GM19452 (cell line): ENCODE measurements around the gene MCCC1.
A peak's percentile ranks its signal among the peaks of the same experiment; 100 is the strongest.

ENCODE experiments used
- ATAC-seq: cut with Tn5 transposase; IDR thresholded peaks from one replicate; pipeline ENCODE4 v1.9.1; 2021; ENCODE audit not compliant: unreplicated experiment

The MCCC1 gene

DNA sequence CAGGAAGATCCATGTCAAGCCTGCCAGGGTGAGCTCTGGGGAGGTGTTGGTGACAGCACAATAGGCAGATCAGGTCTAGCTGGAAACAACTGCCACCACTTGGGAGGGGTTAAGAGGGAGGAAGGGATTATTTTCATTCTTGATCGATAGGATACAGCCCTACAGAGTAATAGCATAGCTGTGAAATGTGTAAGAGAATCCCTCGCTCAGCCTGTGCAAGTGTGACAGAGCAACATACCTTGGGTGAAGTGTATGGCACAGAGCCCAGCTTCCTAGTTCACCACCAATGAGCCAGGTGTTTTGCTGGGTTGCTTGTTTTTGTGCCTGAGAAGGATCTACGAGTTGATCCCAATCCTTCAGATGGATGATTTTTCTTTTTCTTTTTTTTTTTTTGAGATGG lies 109.7 kb downstream of the MCCC1 start:
- ATAC-seq, result no peak

DNA sequence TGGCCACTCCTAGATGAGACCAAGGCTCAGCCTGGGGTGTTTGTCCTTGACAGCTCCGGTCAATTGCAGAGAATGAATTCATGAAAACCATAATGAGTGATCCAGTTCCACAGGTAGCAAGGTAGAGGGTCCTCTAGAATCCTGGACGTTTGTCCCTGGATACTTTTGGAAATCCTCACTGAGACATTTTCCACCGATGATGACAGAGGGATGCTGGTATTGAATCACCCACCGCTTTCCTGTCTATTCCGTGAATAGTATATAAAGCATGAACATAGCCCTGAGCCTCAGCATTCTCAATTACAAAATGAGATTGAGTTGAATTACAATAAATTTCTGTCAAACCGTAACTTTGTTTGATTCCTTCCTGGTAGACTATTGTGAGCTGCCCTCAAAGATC lies 113.3 kb downstream of the MCCC1 start:
- ATAC-seq, result no peak

DNA sequence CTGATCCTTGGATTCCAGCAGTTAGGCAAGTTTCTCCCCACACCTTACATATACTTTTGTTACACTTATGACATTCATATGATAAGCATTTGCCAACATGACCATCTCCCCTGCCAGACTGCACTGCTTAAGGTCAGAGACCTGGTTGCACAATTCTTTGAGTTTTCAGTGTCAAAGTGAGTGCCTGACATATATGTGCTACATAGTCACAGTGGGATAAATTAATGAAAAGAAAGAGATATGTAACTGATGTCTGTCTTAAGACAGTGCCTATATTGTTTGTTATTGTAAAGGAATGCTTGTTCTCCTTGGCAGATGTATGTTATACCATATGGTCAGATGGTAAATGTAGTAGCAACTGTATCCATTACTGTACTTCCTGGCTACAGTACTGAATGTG lies 115.4 kb downstream of the MCCC1 start:
- ATAC-seq, result no peak

- ATAC-seq, result peak; percentile 1
Observed at GRCh38 chr3:182981038-182981380, 118.3 kb downstream of the MCCC1 start.

GRCh38 chr3:182980204-182981037 lies 118.9 kb downstream of the MCCC1 start, which contains the start of gene DCUN1D1:
Gene DCUN1D1, minus strand, starts transcription at chr3:182980538. Its CDS starts 49 bp downstream, at chr3:182980489.
- peak; percentile 91 for ATAC-seq

GRCh38 chr3:182979674-182980191 lies 119.6 kb downstream of the MCCC1 start:
- ATAC-seq, result no peak

DNA sequence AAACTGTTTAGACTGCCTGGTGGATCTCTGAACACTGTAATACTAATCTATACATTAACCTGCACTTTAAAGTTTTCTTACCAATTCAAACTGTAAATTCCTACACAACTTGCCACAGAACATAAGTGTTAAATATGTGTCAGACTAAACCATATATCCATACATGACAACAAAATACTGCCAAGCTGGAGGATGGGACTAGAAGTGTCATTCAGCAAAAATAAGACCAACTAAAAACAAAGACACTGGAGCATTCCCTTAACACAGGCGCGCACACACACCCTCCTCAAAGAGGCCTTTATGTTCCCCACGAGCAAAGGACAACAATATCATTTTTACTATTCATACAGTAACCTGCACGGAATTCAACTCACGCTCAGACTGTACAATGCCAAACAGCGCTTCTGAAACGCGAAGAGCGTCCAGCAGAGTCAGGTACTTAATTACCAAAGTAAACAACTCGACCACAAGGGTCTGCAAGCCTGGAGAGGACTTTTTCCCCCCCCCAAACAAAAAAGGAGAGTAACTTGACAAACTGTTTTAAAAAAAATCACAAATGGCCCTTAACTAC lies 120.1 kb downstream of the MCCC1 start:
- no peak for ATAC-seq

GRCh38 chr3:182978387-182978786 lies 120.9 kb downstream of the MCCC1 start:
- ATAC-seq, result no peak

GRCh38 chr3:182973047-182973446 lies 126.2 kb downstream of the MCCC1 start:
- no peak for ATAC-seq

GRCh38 chr3:182972387-182972786 lies 126.9 kb downstream of the MCCC1 start:
- no peak for ATAC-seq

DNA sequence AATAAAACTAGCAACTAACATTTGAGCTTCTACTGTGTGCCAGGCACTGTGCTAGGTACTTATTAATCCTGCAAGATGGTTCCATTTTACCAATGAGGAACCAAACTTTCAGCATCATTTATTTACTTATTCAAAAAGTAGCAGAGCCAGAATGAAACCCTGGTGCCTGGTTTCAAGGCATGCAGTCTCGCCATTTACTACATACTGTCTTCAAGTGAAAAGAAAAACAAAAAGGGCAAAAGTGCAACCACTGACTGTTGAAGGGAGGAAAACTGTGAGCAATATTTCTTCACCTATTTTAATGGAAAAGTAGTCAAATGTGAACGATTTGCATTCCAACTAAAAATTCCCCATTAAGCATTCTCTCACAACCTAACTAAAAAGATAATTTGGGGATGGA lies 127.7 kb downstream of the MCCC1 start:
- ATAC-seq, result no peak

DNA sequence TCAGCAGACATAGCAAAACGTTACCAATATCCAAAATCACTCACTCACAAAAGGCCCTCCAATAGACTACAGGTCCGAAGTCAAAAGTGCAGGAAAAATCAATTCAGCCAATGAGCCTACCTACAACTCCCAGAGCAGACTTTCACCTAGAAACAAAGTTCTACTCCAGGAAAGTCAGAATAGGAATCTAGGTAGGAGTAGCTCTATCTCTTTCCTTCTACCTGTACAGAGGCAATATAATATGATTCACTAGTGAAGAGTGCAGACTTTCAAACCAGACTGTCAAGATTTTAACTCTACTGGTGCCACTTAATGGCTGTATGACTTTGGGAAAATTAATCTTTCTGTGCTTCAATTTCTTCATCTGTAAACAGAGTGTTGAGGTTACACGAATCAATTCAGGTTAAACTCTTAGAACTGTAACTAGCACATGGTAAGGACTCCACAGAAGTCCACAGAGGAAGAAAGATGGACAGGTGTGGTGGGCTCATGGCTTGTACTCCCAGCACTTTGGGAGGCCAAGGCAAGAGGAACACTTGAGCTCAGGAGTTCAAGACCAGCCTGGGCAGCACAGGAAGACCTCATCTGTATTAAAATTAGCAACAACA lies 128.4 kb downstream of the MCCC1 start:
- no peak for ATAC-seq

DNA sequence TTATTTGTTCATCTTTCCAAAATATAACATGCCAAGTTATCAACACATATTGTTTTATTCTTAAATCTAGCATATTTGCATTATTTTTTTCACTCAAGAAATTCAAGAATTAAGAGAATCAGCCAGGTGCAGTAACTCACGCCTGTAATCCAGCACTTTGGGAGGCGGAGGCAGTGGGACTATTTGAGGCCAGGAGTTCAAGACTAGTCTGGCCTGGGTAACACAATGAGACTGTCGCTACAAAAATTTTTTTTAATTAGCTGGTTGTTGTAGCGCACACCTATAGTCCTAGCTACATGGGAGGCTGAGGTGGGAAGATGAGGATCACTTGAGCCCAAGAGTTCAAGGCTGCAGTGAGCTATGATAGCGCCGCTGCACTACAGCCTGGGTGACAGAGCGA lies 129.4 kb downstream of the MCCC1 start:
- no peak for ATAC-seq

GRCh38 chr3:182969277-182969676 lies 130.0 kb downstream of the MCCC1 start:
- ATAC-seq, result no peak

GRCh38 chr3:182967218-182968204 lies 131.8 kb downstream of the MCCC1 start:
- peak; percentile 58 for ATAC-seq

DNA sequence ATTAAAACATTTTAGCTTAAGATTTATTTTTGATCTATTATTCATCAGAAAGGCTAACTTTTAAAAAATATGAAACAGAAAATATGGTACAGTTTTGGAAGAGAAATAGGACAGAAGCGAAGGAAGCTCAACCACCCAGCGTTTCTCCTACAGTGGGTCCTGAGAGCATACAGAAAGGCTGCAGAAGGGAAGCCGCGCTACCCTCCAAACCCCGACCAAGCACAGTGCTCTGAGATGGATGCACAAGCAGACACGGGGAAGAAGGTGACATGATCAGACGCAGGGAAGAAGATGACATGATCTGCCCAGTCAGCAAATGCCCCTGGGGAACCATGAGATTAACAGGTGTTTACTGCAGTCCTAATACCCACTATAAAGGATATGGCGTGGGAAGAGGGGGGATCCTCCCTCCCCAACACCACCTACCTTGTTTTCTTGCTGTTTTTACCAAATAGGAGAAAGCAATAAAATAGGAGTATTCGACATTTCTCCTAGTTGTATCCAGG lies 133.4 kb downstream of the MCCC1 start:
- no peak for ATAC-seq
